ENCODE results near the gene LRRC42. TPM values are rescaled to one million over a fixed set of nuclear protein-coding genes. Genes with fewer than 3 reads are reported as not detected.

The LRRC42 gene
- total and polyA plus RNA-seq, 10 of the 15 experiments (the other 5 are each of a cell fraction or from before 2014, with no cell fraction given), result 11.0 to 34.4 (median 23.0) TPM

- ATAC-seq (no peak), FAIRE-seq (no peak), DNase-seq (ENCODE audit: low read depth, low spot score) (no peak)
- Histone ChIP-seq H3K36me3 (ENCODE audit: control insufficient read depth in 2 of 2, insufficient read depth in 2 of 2, low read length in 1 of 2) (peaks cover 0 to 11% of the 10 kb centered on the region in 2 experiments; a peak in 1 of 4 replicates), H3K4me3 (no peak overlapping the region), H2AFZ (ENCODE audit: control insufficient read depth, low read depth, low read length) (no peak overlapping the region), H3K9ac (ENCODE audit: control insufficient read depth, insufficient read depth, low read length) (no peak overlapping the region), H3K4me2 (ENCODE audit: control insufficient read depth, insufficient read depth) (no peak overlapping the region), H3K4me1 (ENCODE audit: control insufficient read depth, insufficient read depth, low read length) (no peaks in the 10 kb centered on the region), H3K79me2 (ENCODE audit: control insufficient read depth, insufficient read depth, low read length) (no peaks in the 10 kb centered on the region), H4K20me1 (ENCODE audit: control insufficient read depth, insufficient read depth) (no peaks in the 10 kb centered on the region), H3K27ac (ENCODE audit: control insufficient read depth, insufficient read depth) (no peak overlapping the region), H3K27me3 (replicated peaks in 1 of 2; ENCODE audit: control insufficient read depth in 2 of 2, insufficient read depth in 2 of 2, low read length in 1 of 2) (no peaks in the 10 kb centered on the region), H3K9me3 (replicated peaks; ENCODE audit: control insufficient read depth, insufficient read depth, low read length) (peaks cover 12% of the 10 kb centered on the region)
- in situ Hi-C loops (cut with MboI) (no loop called here), intact Hi-C loops (cut with micrococcal nuclease; ENCODE audit: unreplicated experiment) (no loop called here)
- 73% methylated on average over 2 of the region's 2 CpGs for WGBS (ENCODE audit: insufficient coverage, insufficient replicate concordance, low lambda C conversion rate, missing lambda C conversion rate)
- RAD21 ChIA-PET (ENCODE audit: unreplicated experiment), result interaction anchor here (1.3 kb wide), 1 partner anchor 14 kb away, joined by 3 read pairs; the partner anchor contains the start of gene IFT25
- SMC1A ChIA-PET (ENCODE audit: uncharacterized antibody, unreplicated experiment), result interaction anchor here (0.8 to 2.1 kb wide), 3 partner anchors 11 to 18 kb away, joined by 3 to 8 read pairs (median 3); partner anchors contain the start of genes IFT25 and LRRC42
- no TSS peak for BruUV-seq (replicated peaks)
- CTCF ChIA-PET, result interaction anchor here (0.9 to 1.9 kb wide), 5 partner anchors 11 to 71 kb away, joined by 3 to 10 read pairs (median 4); no protein-coding TSS in a partner anchor
- TF ChIP-seq BRCA1 (IDR thresholded peaks at IDR 0.05; ENCODE audit: low read depth, low read length) (no peak), RFX5 (IDR thresholded peaks at IDR 0.05; ENCODE audit: low read depth, low read length) (no peak), RCOR1 (conservative IDR thresholded peaks at IDR 0.05; ENCODE audit: low read depth, low read length) (no peak), BCL3 (IDR thresholded peaks at IDR 0.05; ENCODE audit: borderline replicate concordance, insufficient read depth, low read depth, low read length, poor library complexity, severe bottlenecking) (no peak), E2F8 (IDR thresholded peaks at IDR 0.05; ENCODE audit: low read depth, partially characterized antibody) (no peak), ZNF274 (IDR thresholded peaks at IDR 0.05; ENCODE audit: insufficient read depth, insufficient read length) (no peak), STAT1 (conservative IDR thresholded peaks at IDR 0.05) (no peak), POU2F2 (IDR thresholded peaks at IDR 0.05; ENCODE audit: borderline replicate concordance, low read depth, low read length) (no peak), STAT3 (IDR thresholded peaks at IDR 0.05; ENCODE audit: low read depth, low read length) (no peak), ELK1 (IDR thresholded peaks at IDR 0.05; ENCODE audit: low read depth, low read length) (no peak), BMI1 (IDR thresholded peaks at IDR 0.05; ENCODE audit: borderline replicate concordance) (no peak), ZBTB40 (IDR thresholded peaks at IDR 0.05; ENCODE audit: borderline replicate concordance) (no peak)
- POLR2A ChIA-PET, result interaction anchor here (0.6 kb wide), 1 partner anchor 28 kb away, joined by 4 read pairs; no protein-coding TSS in a partner anchor
Measured at GRCh38 chr1:53931523-53931922, 14.6 kb upstream of the LRRC42 start.
